Epidermal melanocyte (primary cell): ENCODE data around the gene P2RX6.

Source experiments
- DNase-seq: peaks from one replicate; pipeline ENCODE4 v3.0.0; 2011; ENCODE audit warnings: low spot score; ENCODE audit not compliant: insufficient read length

The P2RX6 gene

GRCh38 chr22:20979940-20980453, 35.0 kb upstream of the P2RX6 start:
- DNase-seq, result no peak

- DNase-seq, result no peak
Observed at GRCh38 chr22:20980523-20980922, 34.4 kb upstream of the P2RX6 start.

- DNase-seq, result no peak
Observed at GRCh38 chr22:20980938-20981722, 33.8 kb upstream of the P2RX6 start.

- DNase-seq, result peak; percentile 77
Observed at GRCh38 chr22:20981787-20982562, 33.0 kb upstream of the P2RX6 start, which contains the start of gene LZTR1. Gene LZTR1 (plus strand): TSS chr22:20982297. CDS start chr22:20982372, 75 bp downstream.

- no peak for DNase-seq
Observed at GRCh38 chr22:20982563-20982882, 32.4 kb upstream of the P2RX6 start.

GRCh38 chr22:20983081-20983771, 31.7 kb upstream of the P2RX6 start:
- DNase-seq, result no peak

GRCh38 chr22:20985720-20986119, 29.2 kb upstream of the P2RX6 start:
- DNase-seq, result no peak

GRCh38 chr22:20986365-20986764, 28.6 kb upstream of the P2RX6 start:
- DNase-seq, result no peak

- no peak for DNase-seq
Observed at GRCh38 chr22:20987375-20987774, 27.6 kb upstream of the P2RX6 start.

- DNase-seq, result no peak
Observed at GRCh38 chr22:20988573-20989322, 26.2 kb upstream of the P2RX6 start.

GRCh38 chr22:20989323-20990138, 25.4 kb upstream of the P2RX6 start:
- no peak for DNase-seq

- DNase-seq, result no peak
Observed at GRCh38 chr22:20990184-20991180, 24.5 kb upstream of the P2RX6 start.

GRCh38 chr22:20991252-20992055, 23.5 kb upstream of the P2RX6 start:
- DNase-seq, result no peak

- DNase-seq, result no peak
Observed at GRCh38 chr22:20992056-20992442, 22.9 kb upstream of the P2RX6 start.

- DNase-seq, result no peak
Observed at GRCh38 chr22:20992456-20993303, 22.3 kb upstream of the P2RX6 start.

- no peak for DNase-seq
Observed at GRCh38 chr22:20993304-20994127, 21.4 kb upstream of the P2RX6 start.
